Pancreas (tissue), 10 donors: ENCODE results near the gene ITGB2. TPM values are rescaled to one million over a fixed set of nuclear protein-coding genes. Genes with fewer than 3 reads are reported as not detected.
A peak's percentile ranks its signal among the peaks of the same experiment; 100 is the strongest.

Experiments
- ATAC-seq, 4 donors: fragments of 200-7000 bp; cut with Tn5 transposase; one replicate each; pipeline versions ENCODE4 v1.8.0 to v1.9.1; 2020; ENCODE audit warnings: mild to moderate bottlenecking in 4 of 4, moderate library complexity in 4 of 4
- DNase-seq, 6 donors: peaks; one replicate each; pipeline ENCODE4 v3.0.0-alpha.2; 2020
- FAIRE-seq: peaks from 2 replicates; lab custom pipeline; 2012; peaks lifted over from hg19 to GRCh38; lab: Jason Lieb, UNC
- H3K27ac ChIP-seq, 4 donors: fragments of 200-600 bp; sonication (generic); 1 replicate in 3 of 4; 2 replicates in 1 of 4; pipeline versions ENCODE4 v1.5.0 to v1.8.0; 2020
- H3K27me3 ChIP-seq, 4 donors: fragments of 200-600 bp; one replicate each; pipeline ENCODE4 v1.8.0; 2021
- H3K36me3 ChIP-seq, 3 donors: fragments of 200-600 bp; sonication (generic) in 1 of 3; one replicate each; pipeline versions ENCODE4 v1.5.0 to v1.8.0; 2020 to 2021
- H3K4me1 ChIP-seq, 3 donors: fragments of 200-600 bp; one replicate each; pipeline ENCODE4 v1.8.0; 2021
- H3K4me3 ChIP-seq, 4 donors: fragments of 200-600 bp; sonication (generic) in 2 of 4; one replicate each; pipeline versions ENCODE4 v1.5.0 to v1.8.0; 2020 to 2021
- H3K9me3 ChIP-seq, 4 donors: fragments of 200-600 bp; one replicate each; pipeline ENCODE4 v1.8.0; 2021
- WGBS, 2 donors: extraction: QIAGEN DNeasy Blood & Tissue Kit; methylation state at CpG; one replicate each; pipeline ENCODE4 v1.1.7; 2013; 5-methylcytosine and 5-hydroxymethylcytosine counted together
- intact Hi-C, 3 donors: fragments of 100-400 bp; cut with DNase I; formaldehyde crosslinking; loops; one replicate each; pipeline versions ENCODE4 v1.11.1 to v1.14.2; 2022
- polyA plus RNA-seq, 2 donors: library from polyadenylated mRNA; stranded (reverse); fragments of 200-250 nt; gene quantifications; one replicate each; pipeline ENCODE4 v1.2.3, GENCODE V29; 2013
- total RNA-seq, 6 donors: library from RNA; stranded (reverse); fragmentation: NEBNext Ultra II Directional in 4 of 6; extraction: Animal tissue kit (Norgen Biotek cat#: 25700) in 4 of 6; gene quantifications; one replicate each; pipeline versions ENCODE4 v1.2.1 to v1.2.4, GENCODE V29; 2021 to 2023
- TF ChIP-seq, protein P1 (sequence below), 4 donors: fragments of 200-600 bp; sonication (generic) in 3 of 4; IDR thresholded peaks; one replicate each; pipeline versions ENCODE4 v1.5.0 to v1.8.0; 2021; ENCODE audit warnings: antibody characterized with exemption in 4 of 4
- donor health status: healthy with polysubstance abuse.
- donor health status: DM: no; HTN: no; CAD: no; lungs with moderate emphysema.
- donor health status: DM: no; HTN: no; CAD: no.
- donor health status: control.
- donor health status: control.
- donor health status: Bipolar disorder and iron deficiency.
- donor health status: DM: yes; HTN: yes; CAD: no.
- donor health status: DM: no; HTN: no; CAD: no.
- donor health status: DM: no; HTN: no; CAD: no.
- donor health status: DM: yes; HTN: yes; CAD: no.

The ITGB2 gene
- total and polyA plus RNA-seq, 8 donors, result 1.1 to 88.0 (median 11.6) TPM

DNA sequence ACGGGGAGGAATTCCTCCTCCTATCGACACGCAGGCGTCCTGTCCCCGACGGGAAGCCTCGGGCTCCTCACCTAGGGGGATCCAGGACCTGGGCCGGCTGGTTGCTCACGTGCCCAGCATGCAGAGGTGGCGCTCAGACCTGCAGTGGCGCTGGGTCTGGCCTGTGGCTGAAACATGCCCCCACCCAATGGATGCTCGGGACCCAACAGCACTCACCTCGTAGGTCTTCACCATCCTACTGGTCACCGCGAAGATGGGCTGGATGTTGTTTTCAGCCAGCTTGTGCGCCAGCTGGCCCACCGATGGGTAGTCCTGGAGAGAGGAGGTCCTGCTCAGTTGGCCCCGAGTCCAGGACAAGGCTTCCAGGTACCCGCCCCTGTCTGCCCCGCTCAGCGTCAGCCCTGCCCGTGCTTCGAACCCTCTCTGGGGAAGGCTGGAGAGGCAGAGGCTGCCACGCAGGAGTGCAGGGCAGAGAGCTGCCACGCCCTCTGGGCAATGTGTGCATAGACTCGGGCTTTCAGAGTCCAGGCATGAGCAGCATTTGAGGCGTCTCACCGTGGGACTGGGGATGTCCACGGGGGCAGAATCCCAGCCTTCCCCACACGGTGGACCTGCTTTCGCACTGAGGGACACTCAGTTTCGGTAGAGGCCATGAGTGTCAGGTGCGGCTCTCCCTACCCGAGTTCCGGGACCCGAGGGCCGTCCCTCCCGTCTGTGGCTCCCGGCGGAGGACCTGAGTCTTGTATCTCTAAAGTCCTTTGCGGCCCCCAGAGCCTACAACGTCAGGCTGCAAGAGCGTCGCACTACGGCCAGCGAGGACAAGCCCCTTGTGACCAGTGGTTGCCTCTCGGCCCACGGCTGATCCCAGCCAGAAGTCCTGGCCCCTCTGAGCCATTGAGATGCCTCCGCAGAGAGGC lies 21.6 kb downstream of the ITGB2 start:
- no peaks in the 10 kb centered on the region for H3K27me3 ChIP-seq
- peak in 2 of 6 donors; percentile 49 to 50 for DNase-seq
- no peaks in the 10 kb centered on the region for H3K9me3 ChIP-seq
- no peak for ATAC-seq
- WGBS, 2 donors, result 50 to 62% methylated on average over 49 of the region's 49 CpGs
- no peaks in the 10 kb centered on the region for H3K36me3 ChIP-seq
- intact Hi-C loops, result no loop called here
- H3K4me3 ChIP-seq, result no peak overlapping the region
- H3K27ac ChIP-seq, result no peak overlapping the region
- TF ChIP-seq, protein P1, sequence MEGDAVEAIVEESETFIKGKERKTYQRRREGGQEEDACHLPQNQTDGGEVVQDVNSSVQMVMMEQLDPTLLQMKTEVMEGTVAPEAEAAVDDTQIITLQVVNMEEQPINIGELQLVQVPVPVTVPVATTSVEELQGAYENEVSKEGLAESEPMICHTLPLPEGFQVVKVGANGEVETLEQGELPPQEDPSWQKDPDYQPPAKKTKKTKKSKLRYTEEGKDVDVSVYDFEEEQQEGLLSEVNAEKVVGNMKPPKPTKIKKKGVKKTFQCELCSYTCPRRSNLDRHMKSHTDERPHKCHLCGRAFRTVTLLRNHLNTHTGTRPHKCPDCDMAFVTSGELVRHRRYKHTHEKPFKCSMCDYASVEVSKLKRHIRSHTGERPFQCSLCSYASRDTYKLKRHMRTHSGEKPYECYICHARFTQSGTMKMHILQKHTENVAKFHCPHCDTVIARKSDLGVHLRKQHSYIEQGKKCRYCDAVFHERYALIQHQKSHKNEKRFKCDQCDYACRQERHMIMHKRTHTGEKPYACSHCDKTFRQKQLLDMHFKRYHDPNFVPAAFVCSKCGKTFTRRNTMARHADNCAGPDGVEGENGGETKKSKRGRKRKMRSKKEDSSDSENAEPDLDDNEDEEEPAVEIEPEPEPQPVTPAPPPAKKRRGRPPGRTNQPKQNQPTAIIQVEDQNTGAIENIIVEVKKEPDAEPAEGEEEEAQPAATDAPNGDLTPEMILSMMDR (IDR thresholded peaks at IDR 0.05), result no peak
- H3K4me1 ChIP-seq, result no peaks in the 10 kb centered on the region
- FAIRE-seq, result no peak

DNA sequence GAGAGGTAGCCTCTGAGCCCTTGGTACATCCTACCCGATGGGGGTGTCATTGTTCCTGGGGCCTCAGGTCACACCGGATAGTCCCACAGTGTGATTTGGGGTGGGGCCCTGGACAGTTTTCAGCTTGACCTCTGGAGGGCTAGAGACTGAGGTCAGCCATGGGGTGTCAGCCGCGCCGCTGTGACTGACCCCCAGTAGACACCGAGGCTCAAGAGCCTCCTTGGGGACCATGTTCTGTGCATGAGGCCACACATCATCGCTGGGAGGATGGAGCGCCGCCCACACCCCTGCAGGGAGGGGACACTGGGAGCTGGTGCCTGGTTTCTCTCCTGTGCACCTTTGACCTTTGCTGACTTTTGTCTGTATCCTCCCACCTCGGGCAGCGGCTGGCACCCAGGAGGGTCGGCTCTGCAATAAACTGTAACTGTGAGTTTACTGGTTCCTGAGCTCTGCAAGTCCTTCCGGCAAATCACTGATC lies 22.6 kb downstream of the ITGB2 start:
- Histone ChIP-seq H3K4me3 (no peak overlapping the region), H3K9me3 (no peaks in the 10 kb centered on the region), H3K27ac (no peak overlapping the region), H3K36me3 (no peaks in the 10 kb centered on the region), H3K27me3 (no peaks in the 10 kb centered on the region), H3K4me1 (no peaks in the 10 kb centered on the region)
- ATAC-seq, result no peak
- intact Hi-C loops, result no loop called here
- DNase-seq, result peak in 2 of 6 donors; percentile 38 to 45
- FAIRE-seq, result no peak
- TF ChIP-seq, protein P1 (IDR thresholded peaks at IDR 0.05), result no peak
- WGBS, 2 donors, result 57 to 68% methylated on average over 13 of the region's 13 CpGs

DNA sequence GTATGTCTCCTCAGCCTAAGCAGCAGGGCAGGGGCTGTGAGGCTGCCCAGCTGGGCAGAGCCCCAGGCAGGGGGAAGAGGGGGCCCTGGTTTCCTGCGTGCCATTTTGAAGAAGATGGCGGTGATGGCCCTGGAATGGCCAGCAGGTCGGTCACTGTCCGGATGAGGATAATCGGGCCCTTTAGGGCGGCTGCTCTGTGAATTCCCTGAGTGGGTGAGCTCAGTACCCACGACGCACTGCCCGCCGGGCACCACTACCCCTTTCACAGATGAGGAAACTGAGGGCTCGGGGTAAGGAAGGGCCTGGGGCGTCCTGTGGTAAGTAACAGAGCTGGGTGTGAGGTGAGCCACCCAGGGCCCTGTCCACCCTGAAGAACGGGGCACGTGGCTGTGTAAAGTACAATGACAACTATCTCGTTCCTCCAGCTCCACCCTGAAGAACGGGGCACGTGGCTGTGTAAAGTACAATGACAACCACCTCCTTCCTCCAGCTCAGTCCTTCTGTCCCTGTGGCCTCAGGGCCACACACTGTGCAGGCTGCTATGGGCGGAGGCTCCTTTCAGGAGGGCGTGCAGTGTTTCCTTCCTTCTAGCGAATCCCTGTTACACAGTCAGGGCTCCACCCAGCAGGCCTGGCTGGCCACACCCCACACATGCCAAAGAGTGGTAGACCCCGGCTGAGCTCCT lies 23.2 kb downstream of the ITGB2 start:
- Histone ChIP-seq H3K27me3 (no peaks in the 10 kb centered on the region), H3K4me3 (no peak overlapping the region), H3K4me1 (no peaks in the 10 kb centered on the region), H3K9me3 (no peaks in the 10 kb centered on the region), H3K27ac (no peak overlapping the region), H3K36me3 (no peaks in the 10 kb centered on the region)
- 59 to 68% methylated on average over 21 of the region's 21 CpGs for WGBS, 2 donors
- TF ChIP-seq, protein P1 (IDR thresholded peaks at IDR 0.05), result no peak
- DNase-seq, result peak in 2 of 6 donors; percentile 31 to 35
- peak in 1 of 4 donors; percentile 27 for ATAC-seq
- FAIRE-seq, result no peak
- intact Hi-C loops, result no loop called here

DNA sequence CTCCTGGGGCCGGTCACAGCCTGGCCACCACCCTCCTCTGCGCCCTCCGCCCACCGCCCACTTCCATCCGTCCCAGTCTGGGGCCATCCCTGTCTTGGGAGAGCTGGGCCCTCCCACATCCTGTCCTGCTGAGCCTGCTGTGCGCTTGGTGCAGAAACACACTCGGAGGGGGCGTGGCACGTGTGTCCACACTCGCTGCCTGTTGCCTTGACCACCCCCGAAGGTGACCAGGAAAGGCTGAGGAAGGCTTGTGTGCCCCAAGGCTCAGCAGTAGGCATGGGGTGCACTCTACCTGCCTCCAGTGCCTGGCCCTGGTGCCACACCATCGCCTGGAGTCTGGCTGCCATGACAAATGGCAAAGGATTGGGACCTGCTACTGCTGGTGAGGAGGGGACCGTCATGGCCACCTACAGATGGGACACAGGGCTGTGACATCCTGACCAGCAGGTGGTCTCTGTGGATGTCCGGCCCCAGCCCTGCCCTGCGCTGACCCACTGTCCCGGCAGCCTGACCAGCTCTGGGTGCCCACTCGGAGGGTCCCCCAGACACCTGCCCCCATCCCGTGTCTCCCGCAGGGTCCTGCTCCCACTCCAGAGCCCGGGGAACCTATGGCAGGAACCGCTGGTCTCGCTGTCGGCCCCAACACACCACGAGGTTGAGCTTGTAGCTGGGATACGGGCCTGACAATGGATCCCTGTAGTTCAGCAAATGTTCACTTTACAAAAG lies 24.0 kb downstream of the ITGB2 start:
- WGBS, 2 donors, result 63 to 71% methylated on average over 25 of the region's 25 CpGs
- Histone ChIP-seq H3K27me3 (no peaks in the 10 kb centered on the region), H3K4me1 (no peaks in the 10 kb centered on the region), H3K4me3 (no peak overlapping the region), H3K27ac (no peak overlapping the region), H3K9me3 (no peaks in the 10 kb centered on the region), H3K36me3 (no peaks in the 10 kb centered on the region)
- TF ChIP-seq, protein P1 (IDR thresholded peaks at IDR 0.05), result no peak
- DNase-seq, result peak in 1 of 6 donors; percentile 45
- FAIRE-seq, result no peak
- intact Hi-C loops, result no loop called here
- ATAC-seq, result no peak
